Peyer's patch (tissue), 4 donors: ENCODE measurements around the gene TMEM131.

Experiments
- CTCF ChIP-seq, 6 experiments: fragments of 450-650 bp in 4 of 6; fragments of 200-600 bp in 2 of 6; sonication (generic) in 1 of 6; IDR thresholded peaks; one replicate each; pipeline ENCODE4 v1.5.1; 2017 to 2019; ENCODE audit warnings: antibody characterized with exemption in 6 of 6, mild to moderate bottlenecking in 3 of 6, moderate library complexity in 1 of 6
- POLR2A ChIP-seq, 2 donors: fragments of 450-650 bp; IDR thresholded peaks; one replicate each; pipeline ENCODE4 v1.5.1; 2017; ENCODE audit warnings: antibody characterized with exemption in 2 of 2, mild to moderate bottlenecking in 2 of 2, moderate library complexity in 2 of 2

- TF ChIP-seq POLR2A (IDR thresholded peaks at IDR 0.05) (no peak), CTCF (IDR thresholded peaks at IDR 0.05) (no peak)
Measured at GRCh38 chr2:97918818-97919217, 76.9 kb downstream of the TMEM131 start.
